ENCODE measurements around the gene GYS1.
"Not testable (repeated sequence)": the region's sequence is repeated elsewhere in the genome, so short reads cannot be mapped to it uniquely, and the experiment has no call there.

Gene GYS1

DNA sequence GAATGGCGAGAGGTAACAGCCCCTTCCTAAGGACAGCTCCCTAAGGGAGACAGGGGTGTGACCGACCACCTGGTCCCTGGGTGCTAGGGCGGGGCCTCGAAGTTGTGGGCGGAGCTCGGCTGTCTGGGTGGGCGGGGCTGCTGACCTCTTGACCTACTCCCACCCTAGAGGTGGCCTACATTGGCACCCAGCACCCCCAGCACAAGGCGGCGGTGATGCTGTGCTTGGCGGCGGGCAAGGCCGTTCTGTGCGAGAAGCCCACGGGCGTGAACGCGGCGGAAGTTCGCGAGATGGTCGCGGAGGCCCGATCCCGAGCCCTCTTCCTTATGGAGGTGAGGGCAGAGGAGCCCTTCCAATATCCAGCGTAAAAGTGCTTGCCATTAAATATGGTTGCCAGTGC, 57.2 kb downstream of the GYS1 start:
- no peak for DNase-seq

- DNase-seq, result no peak
These were observed 58.3 kb downstream of the GYS1 start for GRCh38 chr19:48934837-48935236.

DNA sequence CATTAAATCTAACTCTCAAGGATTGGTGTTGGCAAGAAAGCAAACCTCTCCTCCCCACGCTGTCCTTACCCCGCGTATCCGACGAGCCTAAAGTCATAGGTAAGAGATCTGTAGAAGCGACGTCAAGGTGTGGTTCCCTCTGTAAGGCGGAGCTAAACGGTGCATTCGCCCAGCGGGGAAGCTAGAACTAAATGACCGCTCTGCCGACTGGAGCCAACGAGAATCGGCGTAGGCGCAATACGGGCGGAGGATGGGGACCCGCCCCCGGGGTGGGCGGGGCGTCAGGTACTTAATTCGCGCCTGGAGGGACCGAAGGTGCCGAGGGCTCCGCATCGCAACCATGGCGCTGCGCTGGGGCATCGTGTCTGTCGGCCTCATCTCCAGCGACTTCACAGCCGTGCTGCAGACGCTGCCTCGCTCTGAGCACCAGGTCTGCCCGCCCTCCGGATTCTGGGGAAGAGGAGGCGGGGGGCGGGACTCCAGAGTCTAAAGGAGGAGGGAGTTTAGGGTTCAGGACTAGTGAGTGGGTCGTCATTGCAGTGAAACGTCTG, 59.7 kb downstream of the GYS1 start, which contains the start of gene DHDH:
Gene DHDH (plus strand): TSS at position 318 of the 551 bp plus-strand sequence. CDS start 23 bp downstream, at position 341.
- peak; percentile 89 to 93 for DNase-seq

GRCh38 chr19:48928164-48929025, 64.7 kb downstream of the GYS1 start:
- no peak for DNase-seq

GRCh38 chr19:48927692-48928091, 65.4 kb downstream of the GYS1 start:
- DNase-seq, result not testable (repeated sequence)

GRCh38 chr19:48926909-48927308, 66.2 kb downstream of the GYS1 start:
- peak in 1 of 2 donors; percentile 6 for DNase-seq

- not testable (repeated sequence) for DNase-seq
These were observed 67.2 kb downstream of the GYS1 start for GRCh38 chr19:48925890-48926289.

- no peak for DNase-seq
These were observed 67.8 kb downstream of the GYS1 start for GRCh38 chr19:48925240-48925843.

- no peak for DNase-seq
These were observed 70.3 kb downstream of the GYS1 start for GRCh38 chr19:48922548-48923490.

DNA sequence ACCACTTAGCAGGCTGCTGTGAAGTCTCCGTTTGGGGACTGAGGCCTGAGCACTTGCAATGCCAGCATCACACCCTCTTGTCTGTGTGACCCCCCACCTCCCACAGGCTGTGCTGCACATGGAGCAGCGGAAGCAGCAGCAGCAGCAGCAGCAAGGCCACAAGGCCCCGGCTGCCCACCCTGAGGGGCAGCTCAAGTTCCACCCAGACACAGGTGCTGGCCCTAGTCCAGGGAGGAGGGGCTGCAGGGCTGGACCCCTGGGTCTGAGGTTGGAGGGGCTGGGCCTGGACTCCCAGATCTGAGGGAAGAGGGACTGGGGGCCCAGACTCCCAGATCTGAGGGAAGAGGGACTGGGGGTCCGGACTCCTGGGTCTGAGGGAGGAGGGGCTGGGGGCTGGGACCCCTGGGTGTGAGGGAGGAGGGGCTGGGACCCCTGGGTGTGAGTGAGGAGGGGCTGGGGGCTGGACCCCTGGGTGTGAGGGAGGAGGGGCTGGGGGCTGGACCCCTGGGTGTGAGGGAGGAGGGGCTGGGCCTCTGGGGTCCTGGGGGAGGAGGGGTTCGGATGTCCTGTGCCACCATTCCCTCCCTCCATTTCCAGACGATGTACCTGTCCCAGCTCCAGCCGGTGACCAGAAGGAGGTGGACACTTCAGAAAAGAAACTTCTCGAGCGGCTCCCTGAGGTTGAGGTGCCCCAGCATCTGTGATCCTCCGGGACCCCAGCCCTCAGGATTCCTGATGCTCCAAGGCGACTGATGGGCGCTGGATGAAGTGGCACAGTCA, 71.2 kb downstream of the GYS1 start:
- no peak for DNase-seq

- DNase-seq, result no peak
These were observed 72.2 kb downstream of the GYS1 start for GRCh38 chr19:48920949-48921348.

GRCh38 chr19:48919271-48919670, 73.8 kb downstream of the GYS1 start:
- DNase-seq, result not testable (repeated sequence)

DNA sequence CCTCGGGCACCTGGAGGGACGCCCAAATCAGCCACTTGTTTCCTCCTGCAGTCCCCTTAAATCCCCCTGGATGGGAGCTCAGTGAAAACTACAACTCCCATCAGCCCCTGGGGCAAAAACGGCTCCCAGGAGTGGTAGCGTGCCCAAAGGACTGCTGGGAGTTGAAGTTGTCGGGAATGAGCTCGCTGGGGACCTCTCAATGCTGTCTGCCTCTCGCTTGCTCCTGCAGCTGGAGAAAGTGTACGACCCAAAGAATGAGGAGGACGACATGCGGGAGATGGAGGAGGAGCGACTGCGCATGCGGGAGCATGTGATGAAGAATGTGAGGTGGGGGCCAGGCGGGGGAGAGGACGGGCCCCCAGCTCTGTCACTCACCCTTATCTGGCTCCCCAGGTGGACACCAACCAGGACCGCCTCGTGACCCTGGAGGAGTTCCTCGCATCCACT, 74.3 kb downstream of the GYS1 start:
- DNase-seq, result peak; percentile 18 to 21

Data from CD4-positive, alpha-beta T cell treated with Interferon alpha-2 for 1 hour (primary cell).